Loucy (cell line): ENCODE data around the gene PPP4C.

Experiments used
- H2AFZ ChIP-seq: fragments of 200-600 bp; sonication (generic); 2 replicates; pipeline ENCODE4 v1.6.0; 2016; ENCODE audit warnings: antibody characterized with exemption, mild to moderate bottlenecking, low read length, moderate library complexity
- H3F3A ChIP-seq: fragments of 200-600 bp; 2 replicates; pipeline ENCODE4 v1.6.0; 2016; ENCODE audit warnings: antibody characterized with exemption, low read depth, mild to moderate bottlenecking
- H3K27me3 ChIP-seq: fragments of 200-600 bp; sonication (generic); 2 replicates; pipeline ENCODE4 v1.6.1; 2014; ENCODE audit warnings: low read length, mild to moderate bottlenecking; ENCODE audit not compliant: insufficient read depth, poor library complexity, severe bottlenecking
- H3K36me3 ChIP-seq: fragments of 200-600 bp; sonication (generic); 2 replicates; pipeline ENCODE4 v1.6.1; 2016; ENCODE audit warnings: low read length; ENCODE audit not compliant: insufficient read depth
- H3K4me1 ChIP-seq: fragments of 200-600 bp; sonication (generic); 2 replicates; pipeline ENCODE4 v1.5.1; 2014; ENCODE audit warnings: low read length, mild to moderate bottlenecking; ENCODE audit not compliant: insufficient read depth, poor library complexity, severe bottlenecking
- H3K4me2 ChIP-seq: fragments of 200-600 bp; sonication (generic); 2 replicates; pipeline ENCODE4 v1.6.0; 2014; ENCODE audit warnings: antibody characterized with exemption, low read length, low read depth, mild to moderate bottlenecking; ENCODE audit not compliant: poor library complexity, severe bottlenecking
- H3K4me3 ChIP-seq: fragments of 200-600 bp; sonication (generic); 2 replicates; pipeline ENCODE4 v1.5.1; 2014; ENCODE audit warnings: low read length, mild to moderate bottlenecking, mixed read lengths; ENCODE audit not compliant: poor library complexity, severe bottlenecking
- H3K79me2 ChIP-seq: fragments of 200-600 bp; sonication (generic); 2 replicates; pipeline ENCODE4 v1.6.1; 2014; ENCODE audit warnings: low read length; ENCODE audit not compliant: insufficient read depth
- H3K9ac ChIP-seq: fragments of 200-600 bp; sonication (generic); 2 replicates; pipeline ENCODE4 v1.6.0; 2014; ENCODE audit warnings: mild to moderate bottlenecking, low read depth, low read length, moderate library complexity; ENCODE audit not compliant: poor library complexity, severe bottlenecking
- H3K9me2 ChIP-seq: fragments of 200-600 bp; sonication (generic); replicated peaks from 2 replicates; pipeline ENCODE4 v1.6.1; 2016; ENCODE audit warnings: low read depth, low read length, mixed read lengths
- H3K9me3 ChIP-seq: fragments of 200-600 bp; sonication (generic); 2 replicates; pipeline ENCODE4 v1.6.1; 2014; ENCODE audit warnings: mild to moderate bottlenecking, antibody characterized with exemption, low read length, low read depth; ENCODE audit not compliant: insufficient read depth
- H4K20me1 ChIP-seq: fragments of 200-600 bp; sonication (generic); 2 replicates; pipeline ENCODE4 v1.6.0; 2014; ENCODE audit warnings: antibody characterized with exemption, low read length, mild to moderate bottlenecking; ENCODE audit not compliant: insufficient read depth, poor library complexity, severe bottlenecking
- CTCF ChIP-seq: fragments of 200-600 bp; sonication (generic); conservative IDR thresholded peaks from 2 replicates; pipeline ENCODE4 v1.5.1; 2014; ENCODE audit warnings: mild to moderate bottlenecking, antibody characterized with exemption, low read length
- EZH2phosphoT487 ChIP-seq: fragments of 200-600 bp; IDR thresholded peaks from 2 replicates; pipeline ENCODE4 v1.6.1; 2018; ENCODE audit warnings: antibody characterized with exemption, mild to moderate bottlenecking, moderate library complexity, borderline replicate concordance

Gene PPP4C

GRCh38 chr16:30132591-30132990, 56.8 kb downstream of the PPP4C start:
- H3K9ac ChIP-seq, result no peak overlapping the region
- H3K27me3 ChIP-seq, result no peaks in the 10 kb centered on the region
- no peaks in the 10 kb centered on the region for H3K9me2 ChIP-seq
- no peak overlapping the region for H2AFZ ChIP-seq
- TF ChIP-seq CTCF, result no peak
- no peak for TF ChIP-seq EZH2phosphoT487
- no peak overlapping the region for H3K4me2 ChIP-seq
- H3K9me3 ChIP-seq, result no peaks in the 10 kb centered on the region
- no peaks in the 10 kb centered on the region for H3F3A ChIP-seq
- no peak overlapping the region for H3K4me3 ChIP-seq
- no peaks in the 10 kb centered on the region for H3K79me2 ChIP-seq
- H3K36me3 ChIP-seq, result no peaks in the 10 kb centered on the region
- H3K4me1 ChIP-seq, result peaks cover 8% of the 10 kb centered on the region
- no peaks in the 10 kb centered on the region for H4K20me1 ChIP-seq
